Ureter (tissue), 1 donor: ENCODE results near the gene ALG5. TPM values are rescaled to one million over a fixed set of nuclear protein-coding genes. Genes with fewer than 3 reads are reported as not detected.

Source experiments
- DNase-seq: peaks from one replicate; pipeline ENCODE4 v3.0.0-alpha.2; 2020; ENCODE audit warnings: low spot score
- total RNA-seq: library from RNA; stranded (reverse); gene quantifications from one replicate; pipeline ENCODE4 v1.2.4, GENCODE V29; 2023
- donor health status: DM: yes; HTN: yes; CAD: no.

ALG5 gene
- total RNA-seq, 1 donor from 2014 or later = 40.7 TPM

DNA sequence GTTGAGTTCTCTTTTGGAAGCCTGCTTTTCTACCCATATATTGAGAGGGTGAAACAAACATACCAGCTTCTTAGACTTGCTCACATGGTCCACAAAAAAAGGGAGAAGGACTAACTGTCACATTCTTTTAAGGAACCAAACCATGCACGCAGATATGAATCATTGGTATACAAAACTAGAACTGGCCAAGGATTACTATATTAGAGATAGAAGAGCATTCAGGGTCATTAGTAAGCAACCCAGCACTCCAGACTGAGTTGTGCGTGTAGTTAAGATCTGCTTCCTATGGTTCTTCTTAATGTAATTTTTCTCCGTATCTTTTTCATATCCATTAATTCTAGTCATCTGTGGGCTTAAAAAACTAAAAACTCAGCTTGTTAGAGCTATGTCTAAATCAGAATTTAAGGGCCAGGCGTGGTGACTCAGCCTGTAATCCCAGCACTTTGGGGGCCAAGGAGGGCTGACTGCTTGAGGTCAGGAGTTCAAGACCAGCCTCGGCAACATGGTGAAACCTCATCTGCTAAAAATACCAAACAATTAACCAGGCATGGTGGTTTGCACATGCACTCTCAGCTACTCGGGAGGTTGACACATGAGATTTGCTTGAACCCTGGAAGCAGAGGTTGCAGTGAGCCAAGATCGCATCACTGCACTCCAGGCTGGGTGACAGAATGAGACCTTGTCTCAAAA is 19.6 kb downstream of the ALG5 start:
- no peak for DNase-seq

DNA sequence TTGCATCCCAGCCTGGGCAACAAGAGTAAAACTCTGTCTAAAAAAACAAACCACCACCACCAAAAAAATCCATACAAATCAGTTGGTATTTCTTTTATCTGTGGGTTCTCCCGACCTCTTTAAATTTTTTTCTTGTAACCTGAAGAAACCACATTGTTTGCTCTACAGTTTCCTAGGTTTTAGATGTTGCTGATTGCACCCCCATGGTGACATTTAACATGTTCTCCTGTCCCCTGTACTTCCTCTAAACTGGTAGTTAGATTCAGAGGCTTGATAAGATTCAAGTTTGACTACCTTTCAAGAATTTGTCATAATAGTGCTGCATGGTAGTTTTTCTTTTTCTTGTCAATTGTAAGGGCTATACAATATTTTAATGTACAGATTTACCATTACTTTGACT is 24.0 kb downstream of the ALG5 start:
- DNase-seq = no peak

DNA sequence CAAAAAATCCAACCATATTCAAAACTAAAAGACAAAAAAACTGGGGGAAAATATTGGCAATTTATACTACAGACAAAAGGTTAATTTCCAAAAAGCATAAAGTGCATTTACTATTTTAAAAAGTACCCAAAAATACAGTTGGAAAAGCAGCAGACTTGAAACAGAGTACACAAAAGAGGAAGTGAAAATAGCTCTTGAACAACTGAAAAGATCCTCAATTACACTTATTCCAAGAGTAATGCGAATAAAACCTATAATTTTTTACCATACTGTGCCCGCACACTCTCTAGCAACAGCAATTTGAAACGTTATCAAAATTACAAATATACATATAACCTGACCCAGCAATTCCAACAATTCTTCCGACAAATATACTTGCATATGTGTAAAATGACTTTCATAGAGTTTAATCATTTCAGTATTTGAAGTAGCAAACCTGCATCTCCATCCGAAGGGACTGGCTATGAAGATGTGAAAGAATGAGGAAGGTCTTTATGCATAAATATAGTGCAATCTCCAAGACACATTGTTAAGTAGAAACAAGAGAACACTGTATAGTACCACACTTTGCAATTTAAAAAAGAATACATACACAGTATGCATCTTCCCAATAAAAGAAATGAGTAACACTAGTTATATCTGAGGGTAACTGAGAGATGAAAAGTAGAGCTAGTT is 25.4 kb downstream of the ALG5 start:
- no peak for DNase-seq

DNA sequence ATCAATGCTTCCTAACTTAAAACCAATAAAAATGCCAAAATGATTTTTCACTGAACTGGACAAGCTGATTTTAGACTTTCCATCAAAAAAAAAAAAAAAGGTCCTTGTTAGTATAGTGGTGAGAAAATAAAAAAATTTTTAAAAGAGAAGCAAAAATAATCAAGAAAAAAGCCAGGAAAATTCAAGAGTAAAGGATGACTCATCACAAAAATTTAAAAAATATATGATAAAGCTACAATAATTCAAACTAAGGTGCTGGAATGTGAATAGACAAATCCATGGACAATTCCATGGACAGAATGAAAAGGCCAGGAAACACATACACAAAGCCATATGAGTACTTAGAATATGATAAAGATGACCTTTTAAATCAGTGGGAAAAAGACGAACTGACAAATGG is 26.1 kb downstream of the ALG5 start:
- DNase-seq = no peak

DNA sequence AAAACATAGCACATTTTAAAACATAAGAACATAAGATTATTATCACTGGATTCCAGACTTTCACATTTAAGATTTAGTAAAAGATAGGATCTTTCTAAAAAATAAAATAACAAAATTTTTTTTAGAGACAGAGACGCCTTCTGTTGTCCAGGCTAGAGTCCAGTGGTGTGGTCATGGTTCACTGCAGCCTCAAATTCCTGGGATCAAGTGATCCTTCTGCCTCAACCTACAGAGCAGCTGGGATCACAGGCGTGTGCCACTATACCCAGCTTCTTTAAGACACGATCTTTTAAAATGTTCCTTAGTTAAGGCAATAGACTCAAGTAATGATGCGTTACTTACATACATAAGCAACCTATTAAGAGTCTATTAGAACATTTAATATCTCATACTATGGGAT is 32.7 kb downstream of the ALG5 start:
- DNase-seq = no peak

DNA sequence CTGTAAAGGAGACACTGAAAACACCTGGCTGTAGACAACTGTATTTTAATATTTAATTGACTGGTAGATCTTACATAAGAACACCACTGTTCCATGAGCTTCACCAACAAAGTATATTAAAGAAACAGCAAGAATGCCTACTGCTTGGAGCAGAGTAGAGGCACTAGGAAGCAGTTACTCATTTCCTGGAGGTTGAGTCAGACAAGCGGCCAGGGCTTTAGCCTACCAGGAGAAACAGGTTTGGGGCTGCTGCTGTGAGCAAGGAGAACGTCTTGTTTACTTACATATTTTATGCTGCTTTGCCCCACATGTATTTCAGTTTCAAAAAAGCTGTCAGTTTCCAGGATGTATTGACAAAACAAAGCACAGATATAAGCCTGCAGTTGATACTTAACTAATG is 33.4 kb downstream of the ALG5 start:
- DNase-seq = peak; percentile 65

DNA sequence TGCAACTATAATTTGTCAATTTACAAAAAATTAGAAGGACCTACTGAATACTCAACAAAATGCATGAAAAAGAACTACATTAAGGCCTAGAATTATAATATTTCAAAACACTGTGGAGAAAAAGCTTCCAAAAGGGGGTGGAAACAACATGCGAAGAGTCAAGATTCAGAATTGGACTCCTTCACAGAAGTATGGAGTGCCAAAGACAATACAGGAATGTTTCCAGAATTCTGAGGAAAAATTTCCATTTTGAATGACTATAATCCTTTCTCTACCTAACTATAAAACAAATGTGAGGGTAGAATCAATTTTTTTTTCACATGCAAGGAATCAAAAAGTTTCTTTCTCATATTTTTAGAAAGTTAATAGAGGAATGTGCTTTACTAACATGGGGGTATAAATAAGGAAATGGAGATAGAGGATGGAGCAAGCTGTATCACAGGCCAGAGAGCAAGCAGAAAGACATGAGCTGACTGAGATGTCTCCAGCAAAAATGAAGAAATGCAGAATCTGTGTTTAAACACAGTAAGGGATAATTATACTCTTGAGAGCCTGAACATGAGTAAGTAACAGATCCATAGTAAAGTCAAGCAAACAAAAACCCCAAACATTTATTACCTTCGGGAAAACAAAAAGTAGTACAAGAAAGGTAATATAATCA is 39.6 kb downstream of the ALG5 start:
- no peak for DNase-seq

DNA sequence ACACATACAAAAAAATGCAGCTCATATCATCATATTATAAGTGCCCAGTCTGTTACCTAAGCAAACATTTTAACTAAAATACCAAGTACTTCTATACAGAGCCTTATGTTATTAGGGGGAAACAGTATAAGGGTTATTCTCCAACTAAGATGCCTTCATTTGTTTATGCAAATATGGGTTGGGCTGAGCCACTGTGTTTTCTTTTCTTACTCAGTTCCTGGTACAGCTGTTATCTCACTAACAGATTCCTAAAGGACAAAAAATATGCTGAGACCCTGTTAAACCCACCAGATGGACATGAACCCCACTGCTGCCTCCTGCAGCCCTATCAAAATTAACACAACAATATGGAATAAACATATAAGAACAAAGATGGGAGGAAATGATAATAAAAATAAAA is 44.6 kb downstream of the ALG5 start:
- DNase-seq = no peak

DNA sequence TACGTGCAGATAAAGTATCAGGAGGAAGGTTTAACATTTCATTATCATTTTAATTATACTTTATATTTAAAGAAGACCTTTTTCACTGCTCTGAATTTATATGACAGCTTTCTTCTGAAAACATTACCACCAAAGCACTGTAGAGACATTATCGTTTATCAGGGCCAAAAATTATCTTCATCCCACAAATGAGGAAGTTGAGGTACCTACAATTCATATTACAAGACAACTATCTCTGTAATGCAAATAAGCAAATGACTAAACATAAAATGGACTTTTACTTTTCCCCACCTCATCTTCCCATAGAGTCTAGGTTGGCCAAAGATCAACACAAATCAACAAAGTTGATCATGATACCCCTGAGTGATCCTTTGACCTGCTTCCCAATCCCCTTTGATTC is 48.2 kb downstream of the ALG5 start:
- no peak for DNase-seq

DNA sequence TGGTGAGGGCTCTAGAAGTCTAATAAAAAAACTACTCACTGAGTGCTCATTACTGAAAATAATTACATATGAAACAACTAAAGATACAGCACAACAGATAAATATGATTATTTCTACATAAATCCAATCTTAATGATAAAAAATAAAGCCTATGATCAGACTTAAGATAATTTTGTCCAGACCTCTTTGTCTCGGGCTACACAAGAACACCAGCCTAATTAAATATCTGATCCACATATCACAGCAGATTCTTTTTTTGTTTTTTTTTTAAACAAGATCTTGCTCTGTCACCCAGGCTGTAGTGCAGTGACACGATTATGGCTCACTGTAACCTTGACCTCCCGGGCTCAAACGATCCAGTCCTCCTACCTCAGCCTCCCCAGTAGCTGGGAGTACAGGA is 48.8 kb downstream of the ALG5 start:
- no peak for DNase-seq

DNA sequence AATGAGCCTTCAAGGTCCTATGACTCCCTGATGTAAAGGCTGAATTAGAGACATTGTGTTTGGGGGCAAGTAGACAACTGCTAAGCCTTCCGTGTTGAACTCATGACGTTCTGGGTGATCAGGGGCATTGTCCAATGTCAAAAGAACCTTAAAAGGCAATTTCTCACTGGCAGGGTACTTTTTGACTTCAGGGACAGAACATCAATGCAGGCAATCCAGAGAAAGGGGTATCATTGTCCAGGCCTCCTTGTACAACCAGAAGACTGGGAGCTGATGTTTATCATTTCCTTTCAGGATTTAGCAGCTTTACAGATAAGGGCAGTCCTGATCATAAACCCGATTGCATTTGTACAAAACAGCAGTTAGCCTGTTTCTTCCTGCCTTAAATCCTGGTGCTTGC is 54.1 kb downstream of the ALG5 start:
- no peak for DNase-seq

DNA sequence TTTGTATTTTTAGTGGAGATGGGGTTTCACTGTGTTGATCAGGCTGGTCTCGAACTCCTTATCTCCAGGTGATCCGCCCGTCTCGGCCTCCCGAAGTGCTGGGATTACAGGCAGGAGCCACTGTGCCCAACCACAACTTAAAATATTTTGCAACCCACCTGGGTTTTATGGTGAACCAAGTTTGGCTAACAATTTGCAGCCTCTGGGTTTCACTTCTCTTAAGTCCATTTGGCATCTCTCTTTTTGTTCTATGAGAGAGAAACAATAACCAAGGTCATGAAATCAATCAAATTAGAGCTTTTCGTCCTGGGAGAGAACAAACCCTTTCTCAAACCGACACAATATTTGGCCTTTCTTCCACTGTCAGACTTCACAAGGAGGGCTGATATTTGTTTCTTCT is 73.5 kb downstream of the ALG5 start:
- DNase-seq = no peak

DNA sequence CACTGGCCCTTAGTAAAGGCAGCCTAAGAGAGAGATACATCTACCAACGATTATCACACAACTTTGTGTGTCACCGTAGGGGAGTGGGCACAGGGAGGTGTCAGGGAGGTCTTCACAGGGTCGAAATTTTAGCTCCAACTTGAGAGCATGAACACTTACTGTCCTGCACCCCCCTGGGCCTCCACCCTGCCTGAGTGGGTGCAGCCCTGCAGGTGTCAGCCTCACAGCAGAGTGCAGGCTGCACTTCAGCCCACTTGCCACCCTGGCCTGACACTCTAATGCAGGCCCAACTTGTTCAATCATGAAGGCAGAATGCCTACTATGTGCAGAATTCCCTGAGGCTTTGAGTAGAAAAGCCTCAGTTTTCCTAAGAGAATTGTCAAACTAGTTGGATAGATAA is 75.1 kb downstream of the ALG5 start:
- DNase-seq = no peak

DNA sequence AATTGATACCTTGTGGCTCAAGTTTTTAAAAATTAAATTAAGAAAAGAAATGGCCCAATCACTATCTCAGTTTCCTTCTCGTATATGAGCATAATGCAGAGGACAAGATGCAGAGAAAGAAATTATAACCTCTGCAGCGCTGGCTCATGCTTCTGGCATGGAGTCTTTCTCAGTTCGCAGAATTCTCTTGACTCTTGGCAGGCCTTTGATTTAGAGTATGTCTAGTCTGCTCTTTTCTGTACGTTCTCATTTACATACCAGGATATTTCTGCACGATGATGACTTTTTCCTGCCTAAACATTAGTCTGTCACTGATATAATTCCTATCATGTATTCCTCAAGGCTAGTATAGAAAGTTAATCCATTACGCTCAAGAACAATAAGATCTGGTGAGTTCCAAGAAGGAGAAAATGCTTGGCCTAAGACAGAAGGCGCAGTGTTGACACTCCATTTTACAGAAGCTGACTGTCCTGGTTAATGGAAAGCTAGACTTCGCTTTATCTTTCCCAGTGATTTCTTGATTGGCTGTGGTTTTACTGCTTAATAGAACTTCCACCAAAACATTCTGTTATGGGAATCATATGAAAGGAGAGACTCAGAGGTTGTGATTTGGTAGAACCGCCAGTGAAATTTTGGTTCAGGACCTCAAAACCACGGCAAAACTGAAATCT is 77.4 kb downstream of the ALG5 start:
- DNase-seq = no peak

DNA sequence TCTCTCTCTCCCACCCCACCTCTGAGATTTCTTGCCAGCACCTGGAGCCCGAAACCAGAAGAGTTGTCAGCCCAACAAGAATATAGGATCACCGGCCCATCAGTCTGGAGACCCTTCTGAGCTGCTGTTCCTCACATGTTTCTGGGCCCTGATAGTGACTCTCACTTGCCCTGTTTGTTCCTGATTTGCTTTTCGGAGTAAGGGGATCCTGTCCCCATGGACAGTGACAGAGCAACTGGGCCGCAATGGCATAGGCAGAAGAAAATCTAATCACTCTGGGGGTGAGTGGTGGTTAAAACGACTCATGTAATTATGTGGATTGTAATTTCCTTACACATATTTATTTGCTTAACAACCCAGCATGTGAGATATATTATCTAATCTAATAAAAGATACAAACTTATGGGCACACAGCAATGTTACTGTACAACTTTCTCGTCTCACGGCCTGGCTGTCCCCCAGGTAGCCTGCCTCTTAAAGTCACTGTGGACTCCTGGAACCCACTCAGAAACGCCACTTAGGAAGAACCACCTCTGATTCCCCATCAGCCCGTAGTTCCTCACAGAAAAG is 78.4 kb downstream of the ALG5 start:
- DNase-seq = no peak

DNA sequence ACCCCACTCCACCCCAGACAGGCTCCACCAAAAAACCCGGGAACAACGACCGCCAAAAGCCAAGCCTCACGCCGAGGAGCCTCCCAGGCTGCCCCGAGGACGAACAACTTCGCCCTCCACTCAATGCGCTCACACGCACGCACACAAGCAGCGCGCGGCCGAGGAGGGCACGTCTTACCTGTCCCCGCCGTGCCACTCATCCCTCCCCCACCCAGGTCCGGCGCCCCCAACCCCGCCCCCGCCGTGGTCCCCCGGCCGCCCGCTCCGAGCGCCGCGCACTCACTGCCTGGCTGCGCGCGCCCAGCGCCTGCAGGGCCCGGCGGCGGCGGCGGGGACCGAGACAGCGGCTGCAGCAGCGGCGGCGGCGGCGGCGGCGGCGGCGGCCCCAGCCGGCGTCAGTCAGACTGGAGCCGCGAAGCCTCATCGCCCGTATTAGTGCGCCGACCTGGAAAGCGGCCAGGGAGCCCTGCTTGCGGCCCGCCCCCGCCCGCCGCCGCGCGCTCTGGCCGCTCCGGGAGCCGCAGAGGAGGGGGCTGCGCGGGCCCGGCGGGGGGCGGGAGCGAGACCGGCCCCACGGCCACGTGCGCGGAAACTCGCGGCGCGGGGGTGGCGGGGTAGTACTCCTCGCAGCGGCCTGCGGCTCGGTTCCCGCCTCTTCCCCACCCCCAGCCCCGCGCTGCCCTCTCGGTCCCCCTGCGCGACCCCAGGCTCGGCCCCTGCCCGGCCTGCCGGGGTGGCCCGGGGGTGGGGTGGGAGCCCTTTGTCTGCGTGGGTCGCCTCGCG is 79.1 kb downstream of the ALG5 start, which contains the start of gene SMAD9:
Gene SMAD9 (minus strand): TSS at position 406 of the 783 bp plus-strand sequence. CDS start 40,549 bp downstream, outside the sequence.
- DNase-seq = peak; percentile 70

DNA sequence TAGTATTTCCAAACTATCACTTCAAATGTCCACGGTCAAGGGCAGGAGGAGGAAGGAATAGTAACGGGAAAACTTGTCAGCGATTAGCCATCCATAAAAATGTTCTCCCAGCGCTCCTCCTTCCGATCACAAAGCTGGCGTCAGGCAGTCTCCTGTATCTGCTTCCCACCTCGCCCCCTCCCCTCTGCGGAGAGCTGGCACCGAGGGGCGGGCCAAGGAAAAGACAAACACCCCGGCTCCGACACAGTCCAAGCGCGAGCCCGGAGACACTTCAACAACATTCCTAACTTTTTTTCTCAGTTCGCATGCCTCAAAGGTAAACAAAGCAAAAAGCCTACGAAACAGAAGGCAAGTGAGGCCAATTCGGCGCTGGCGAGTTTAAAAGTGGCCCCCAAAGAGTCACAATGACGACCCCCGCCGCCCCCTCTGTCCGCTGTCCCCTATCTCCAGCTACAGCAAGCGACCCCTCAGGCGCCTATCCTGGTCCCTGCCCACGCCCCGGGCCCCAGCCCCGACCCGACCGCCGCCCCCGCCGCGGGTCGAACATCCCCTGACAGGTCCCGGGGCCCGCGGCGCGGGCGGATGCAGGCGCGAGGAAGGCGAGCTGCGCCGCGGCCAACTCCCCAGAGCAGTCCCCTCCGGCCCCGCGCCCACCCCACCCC is 79.8 kb downstream of the ALG5 start:
- no peak for DNase-seq

DNA sequence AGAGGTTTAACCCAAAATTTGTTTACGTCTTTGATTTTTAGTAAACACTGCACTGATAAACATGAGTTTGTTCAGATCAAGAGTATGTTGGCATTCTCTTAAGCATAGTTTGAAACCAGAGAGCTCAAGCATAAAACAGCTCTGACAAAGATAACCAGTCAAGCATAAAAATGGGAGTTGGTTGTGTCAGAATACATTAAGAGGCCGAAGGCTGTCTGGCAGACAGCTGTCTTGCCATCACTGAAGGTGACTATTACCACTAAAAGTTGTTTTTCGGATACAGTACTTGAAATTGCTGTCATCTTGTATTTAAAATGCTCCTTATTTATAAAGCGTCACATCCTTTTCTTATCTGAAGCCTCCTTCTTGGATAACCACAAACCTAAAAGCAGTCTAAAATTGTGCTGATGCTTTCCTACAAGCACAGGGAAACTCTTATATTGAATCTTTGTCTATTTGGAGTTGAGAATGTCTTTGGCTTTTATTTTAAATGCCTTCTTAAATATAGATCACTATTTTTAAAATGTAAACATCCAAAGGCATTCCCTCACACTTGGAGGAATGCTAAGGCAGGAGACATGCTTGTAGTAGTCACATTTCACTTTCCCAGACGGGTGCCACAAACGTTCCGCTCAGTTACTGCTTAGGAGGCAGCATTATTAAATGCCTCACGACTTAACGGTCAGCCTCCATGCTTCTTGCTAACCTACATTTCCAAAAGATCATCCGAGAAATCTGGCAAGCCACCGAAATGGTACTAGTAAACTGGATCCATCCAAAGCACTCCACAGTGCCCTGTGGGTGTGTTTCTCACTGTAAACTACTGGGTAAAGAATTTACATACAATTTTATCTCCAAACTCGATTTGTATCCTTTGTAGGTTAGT is 80.7 kb downstream of the ALG5 start:
- no peak for DNase-seq

DNA sequence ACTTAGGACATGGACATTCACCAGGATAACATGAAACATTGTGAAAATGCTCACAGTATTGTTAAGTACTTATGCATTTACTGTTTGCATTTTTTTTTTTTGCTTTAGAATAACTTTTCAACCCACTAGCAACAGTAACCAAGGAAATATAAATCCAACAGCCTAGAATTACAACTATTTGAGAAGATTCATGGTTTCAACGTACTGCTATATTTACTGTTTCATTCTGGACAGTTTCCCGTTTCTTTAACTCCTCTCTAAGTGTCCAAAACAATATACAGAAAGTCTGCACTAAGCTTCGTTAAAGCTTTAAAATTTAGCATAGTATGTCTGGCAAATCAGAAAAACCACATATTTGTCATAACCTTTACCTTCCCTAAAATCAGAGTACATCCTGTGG is 81.8 kb downstream of the ALG5 start:
- no peak for DNase-seq
